Middle frontal gyrus (tissue), 1 donor: ENCODE data around the gene LIMK2.

Experiments used
- DNase-seq: peaks from one replicate; pipeline ENCODE4 v3.0.0-alpha.2; 2015; ENCODE audit warnings: low spot score; ENCODE audit errors: extremely low spot score

The LIMK2 gene

DNA sequence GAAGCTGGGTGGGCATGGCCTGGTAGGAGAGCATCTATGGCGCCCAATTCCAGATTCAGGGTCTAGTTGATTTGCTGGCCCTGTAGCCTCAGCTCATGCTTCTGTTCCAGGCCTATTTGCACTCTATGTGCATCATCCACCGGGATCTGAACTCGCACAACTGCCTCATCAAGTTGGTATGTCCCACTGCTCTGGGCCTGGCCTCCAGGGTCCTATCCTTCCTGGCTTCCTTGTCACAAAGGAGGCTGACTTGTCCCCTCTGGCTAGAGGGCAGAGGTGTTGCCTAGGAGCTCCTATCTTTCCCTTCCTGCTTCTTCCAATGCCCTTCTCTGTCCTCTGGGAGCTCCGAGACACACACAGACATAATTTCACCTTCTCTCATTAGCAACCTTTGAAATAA lies 58.9 kb downstream of the LIMK2 start:
- DNase-seq: no peak

DNA sequence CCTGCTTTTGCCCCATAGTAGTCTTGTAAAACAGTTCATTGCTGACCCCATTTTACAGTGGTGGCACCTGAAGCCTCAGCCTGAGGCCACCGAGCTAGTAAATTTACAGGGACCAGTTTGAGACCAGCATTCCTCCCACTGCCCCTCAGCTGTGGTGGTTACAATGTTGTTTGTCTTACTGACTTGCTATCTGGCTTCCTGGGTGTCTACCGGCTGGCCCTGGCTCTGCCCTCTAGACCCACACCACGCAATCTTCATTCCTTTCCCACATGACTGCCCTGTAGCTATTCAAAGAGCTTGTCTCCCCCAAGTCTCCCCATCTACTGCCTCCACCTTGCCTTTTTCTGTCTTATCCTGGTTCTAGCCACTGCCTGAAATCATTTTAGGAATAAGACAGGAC lies 59.4 kb downstream of the LIMK2 start:
- no peak for DNase-seq

DNA sequence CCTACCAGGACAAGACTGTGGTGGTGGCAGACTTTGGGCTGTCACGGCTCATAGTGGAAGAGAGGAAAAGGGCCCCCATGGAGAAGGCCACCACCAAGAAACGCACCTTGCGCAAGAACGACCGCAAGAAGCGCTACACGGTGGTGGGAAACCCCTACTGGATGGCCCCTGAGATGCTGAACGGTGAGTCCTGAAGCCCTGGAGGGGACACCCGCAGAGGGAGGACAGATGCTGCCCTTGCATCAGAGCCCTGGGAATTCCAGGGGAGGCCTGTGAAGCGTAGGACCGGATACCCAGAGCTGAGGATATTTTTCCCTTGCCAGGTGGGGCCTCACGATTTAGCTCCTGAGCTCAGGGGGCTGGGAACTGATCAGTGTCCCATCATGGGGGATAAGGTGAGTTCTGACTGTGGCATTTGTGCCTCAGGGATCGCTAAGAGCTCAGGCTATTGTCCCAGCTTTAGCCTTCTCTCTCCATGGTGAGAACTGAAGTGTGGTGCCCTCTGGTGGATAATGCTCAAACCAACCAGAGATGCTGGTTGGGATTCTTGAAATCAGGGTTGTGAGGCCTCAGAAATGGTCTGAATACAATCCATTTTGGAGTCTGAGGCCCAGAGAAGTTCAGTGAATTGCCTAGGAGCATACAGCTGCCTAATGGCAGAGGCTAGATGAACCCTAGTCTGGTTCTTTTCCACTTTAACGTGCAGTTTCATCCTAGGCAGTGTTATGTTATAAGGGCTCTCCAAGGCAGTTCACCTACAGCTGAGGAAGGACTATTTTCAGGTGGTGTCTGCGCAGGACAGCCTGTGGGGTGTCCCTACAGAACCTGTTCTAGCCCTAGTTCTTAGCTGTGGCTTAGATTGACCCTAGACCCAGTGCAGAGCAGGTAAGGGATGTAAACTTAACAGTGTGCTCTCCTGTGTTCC lies 60.7 kb downstream of the LIMK2 start:
- peak; percentile 66 for DNase-seq

DNA sequence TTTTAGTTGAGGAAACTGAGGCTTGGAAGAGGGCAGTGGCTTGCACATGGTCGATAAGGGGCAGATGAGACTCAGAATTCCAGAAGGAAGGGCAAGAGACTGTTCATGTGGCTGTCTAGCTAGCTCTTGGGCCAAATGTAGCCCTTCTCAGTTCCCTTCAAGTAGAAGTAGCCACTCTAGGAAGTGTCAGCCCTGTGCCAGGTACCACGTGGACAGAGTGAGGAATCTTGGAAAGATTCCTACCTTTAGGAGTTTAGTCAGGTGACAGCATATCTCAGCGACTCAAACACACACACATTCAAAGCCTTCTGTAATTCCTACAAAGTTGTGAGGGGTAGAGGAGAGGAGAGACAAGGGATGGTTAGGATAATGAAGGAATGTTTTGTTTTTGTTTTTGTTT lies 61.9 kb downstream of the LIMK2 start:
- no peak for DNase-seq

DNA sequence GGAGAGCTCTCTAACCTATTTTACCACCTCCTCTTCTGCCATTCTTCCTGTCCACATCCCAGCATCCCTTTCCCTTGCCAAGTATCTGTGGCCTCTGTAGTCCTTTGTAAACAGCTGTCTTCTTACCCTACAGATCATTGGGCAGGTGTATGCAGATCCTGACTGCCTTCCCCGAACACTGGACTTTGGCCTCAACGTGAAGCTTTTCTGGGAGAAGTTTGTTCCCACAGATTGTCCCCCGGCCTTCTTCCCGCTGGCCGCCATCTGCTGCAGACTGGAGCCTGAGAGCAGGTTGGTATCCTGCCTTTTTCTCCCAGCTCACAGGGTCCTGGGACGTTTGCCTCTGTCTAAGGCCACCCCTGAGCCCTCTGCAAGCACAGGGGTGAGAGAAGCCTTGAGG lies 62.9 kb downstream of the LIMK2 start:
- no peak for DNase-seq

DNA sequence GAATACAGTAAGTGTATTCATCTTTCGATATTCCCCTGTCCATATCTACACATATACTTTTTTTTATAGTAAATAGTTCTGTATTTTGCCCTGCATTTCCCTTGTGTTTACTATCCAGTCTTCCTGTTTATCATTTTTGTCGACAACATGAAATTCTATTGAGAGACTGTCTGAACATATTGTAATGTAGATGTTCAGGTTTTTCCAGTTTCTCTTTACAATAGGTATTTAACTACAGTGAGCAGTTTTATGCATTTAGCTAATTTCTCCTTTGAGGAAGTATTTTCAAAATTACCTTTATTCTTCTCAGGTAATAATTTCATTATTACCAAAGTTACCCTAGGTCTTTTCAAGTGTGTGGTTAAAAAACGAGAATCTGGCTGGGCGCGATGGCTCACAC lies 63.5 kb downstream of the LIMK2 start:
- no peak for DNase-seq

DNA sequence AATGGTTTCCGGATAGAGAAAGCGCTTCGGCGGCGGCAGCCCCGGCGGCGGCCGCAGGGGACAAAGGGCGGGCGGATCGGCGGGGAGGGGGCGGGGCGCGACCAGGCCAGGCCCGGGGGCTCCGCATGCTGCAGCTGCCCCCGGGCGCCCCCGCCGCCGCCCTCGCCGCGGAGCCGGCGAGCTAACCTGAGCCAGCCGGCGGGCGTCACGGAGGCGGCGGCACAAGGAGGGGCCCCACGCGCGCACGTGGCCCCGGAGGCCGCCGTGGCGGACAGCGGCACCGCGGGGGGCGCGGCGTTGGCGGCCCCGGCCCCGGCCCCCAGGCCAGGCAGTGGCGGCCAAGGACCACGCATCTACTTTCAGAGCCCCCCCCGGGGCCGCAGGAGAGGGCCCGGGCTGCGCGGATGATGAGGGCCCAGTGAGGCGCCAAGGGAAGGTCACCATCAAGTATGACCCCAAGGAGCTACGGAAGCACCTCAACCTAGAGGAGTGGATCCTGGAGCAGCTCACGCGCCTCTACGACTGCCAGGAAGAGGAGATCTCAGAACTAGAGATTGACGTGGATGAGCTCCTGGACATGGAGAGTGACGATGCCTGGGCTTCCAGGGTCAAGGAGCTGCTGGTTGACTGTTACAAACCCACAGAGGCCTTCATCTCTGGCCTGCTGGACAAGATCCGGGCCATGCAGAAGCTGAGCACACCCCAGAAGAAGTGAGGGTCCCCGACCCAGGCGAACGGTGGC lies 64.5 kb downstream of the LIMK2 start:
- DNase-seq: no peak

DNA sequence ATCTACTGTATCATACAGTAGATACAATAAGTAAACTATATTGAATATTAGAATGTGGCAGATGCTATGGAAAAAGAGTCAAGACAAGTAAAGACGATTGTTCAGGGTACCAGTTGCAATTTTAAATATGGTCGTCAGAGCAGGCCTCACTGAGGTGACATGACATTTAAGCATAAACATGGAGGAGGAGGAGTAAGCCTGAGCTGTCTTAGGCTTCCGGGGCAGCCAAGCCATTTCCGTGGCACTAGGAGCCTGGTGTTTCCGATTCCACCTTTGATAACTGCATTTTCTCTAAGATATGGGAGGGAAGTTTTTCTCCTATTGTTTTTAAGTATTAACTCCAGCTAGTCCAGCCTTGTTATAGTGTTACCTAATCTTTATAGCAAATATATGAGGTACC lies 65.6 kb downstream of the LIMK2 start:
- DNase-seq: no peak

DNA sequence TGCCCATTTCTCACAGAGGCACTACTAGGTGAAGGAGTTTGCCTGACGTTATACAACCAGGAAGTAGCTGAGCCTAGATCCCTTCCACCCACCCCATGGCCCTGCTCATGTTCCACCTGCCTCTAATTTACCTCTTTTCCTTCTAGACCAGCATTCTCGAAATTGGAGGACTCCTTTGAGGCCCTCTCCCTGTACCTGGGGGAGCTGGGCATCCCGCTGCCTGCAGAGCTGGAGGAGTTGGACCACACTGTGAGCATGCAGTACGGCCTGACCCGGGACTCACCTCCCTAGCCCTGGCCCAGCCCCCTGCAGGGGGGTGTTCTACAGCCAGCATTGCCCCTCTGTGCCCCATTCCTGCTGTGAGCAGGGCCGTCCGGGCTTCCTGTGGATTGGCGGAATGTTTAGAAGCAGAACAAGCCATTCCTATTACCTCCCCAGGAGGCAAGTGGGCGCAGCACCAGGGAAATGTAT lies 66.1 kb downstream of the LIMK2 start:
- no peak for DNase-seq

DNA sequence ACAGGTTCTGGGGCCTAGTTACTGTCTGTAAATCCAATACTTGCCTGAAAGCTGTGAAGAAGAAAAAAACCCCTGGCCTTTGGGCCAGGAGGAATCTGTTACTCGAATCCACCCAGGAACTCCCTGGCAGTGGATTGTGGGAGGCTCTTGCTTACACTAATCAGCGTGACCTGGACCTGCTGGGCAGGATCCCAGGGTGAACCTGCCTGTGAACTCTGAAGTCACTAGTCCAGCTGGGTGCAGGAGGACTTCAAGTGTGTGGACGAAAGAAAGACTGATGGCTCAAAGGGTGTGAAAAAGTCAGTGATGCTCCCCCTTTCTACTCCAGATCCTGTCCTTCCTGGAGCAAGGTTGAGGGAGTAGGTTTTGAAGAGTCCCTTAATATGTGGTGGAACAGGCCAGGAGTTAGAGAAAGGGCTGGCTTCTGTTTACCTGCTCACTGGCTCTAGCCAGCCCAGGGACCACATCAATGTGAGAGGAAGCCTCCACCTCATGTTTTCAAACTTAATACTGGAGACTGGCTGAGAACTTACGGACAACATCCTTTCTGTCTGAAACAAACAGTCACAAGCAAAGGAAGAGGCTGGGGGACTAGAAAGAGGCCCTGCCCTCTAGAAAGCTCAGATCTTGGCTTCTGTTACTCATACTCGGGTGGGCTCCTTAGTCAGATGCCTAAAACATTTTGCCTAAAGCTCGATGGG lies 66.7 kb downstream of the LIMK2 start:
- DNase-seq: no peak

DNA sequence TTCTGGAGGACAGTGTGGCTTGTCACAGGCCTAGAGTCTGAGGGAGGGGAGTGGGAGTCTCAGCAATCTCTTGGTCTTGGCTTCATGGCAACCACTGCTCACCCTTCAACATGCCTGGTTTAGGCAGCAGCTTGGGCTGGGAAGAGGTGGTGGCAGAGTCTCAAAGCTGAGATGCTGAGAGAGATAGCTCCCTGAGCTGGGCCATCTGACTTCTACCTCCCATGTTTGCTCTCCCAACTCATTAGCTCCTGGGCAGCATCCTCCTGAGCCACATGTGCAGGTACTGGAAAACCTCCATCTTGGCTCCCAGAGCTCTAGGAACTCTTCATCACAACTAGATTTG lies 67.2 kb downstream of the LIMK2 start:
- no peak for DNase-seq

DNA sequence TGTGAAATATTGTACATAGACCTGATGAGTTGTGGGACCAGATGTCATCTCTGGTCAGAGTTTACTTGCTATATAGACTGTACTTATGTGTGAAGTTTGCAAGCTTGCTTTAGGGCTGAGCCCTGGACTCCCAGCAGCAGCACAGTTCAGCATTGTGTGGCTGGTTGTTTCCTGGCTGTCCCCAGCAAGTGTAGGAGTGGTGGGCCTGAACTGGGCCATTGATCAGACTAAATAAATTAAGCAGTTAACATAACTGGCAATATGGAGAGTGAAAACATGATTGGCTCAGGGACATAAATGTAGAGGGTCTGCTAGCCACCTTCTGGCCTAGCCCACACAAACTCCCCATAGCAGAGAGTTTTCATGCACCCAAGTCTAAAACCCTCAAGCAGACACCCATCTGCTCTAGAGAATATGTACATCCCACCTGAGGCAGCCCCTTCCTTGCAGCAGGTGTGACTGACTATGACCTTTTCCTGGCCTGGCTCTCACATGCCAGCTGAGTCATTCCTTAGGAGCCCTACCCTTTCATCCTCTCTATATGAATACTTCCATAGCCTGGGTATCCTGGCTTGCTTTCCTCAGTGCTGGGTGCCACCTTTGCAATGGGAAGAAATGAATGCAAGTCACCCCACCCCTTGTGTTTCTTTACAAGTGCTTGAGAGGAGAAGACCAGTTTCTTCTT lies 67.9 kb downstream of the LIMK2 start:
- DNase-seq: no peak

DNA sequence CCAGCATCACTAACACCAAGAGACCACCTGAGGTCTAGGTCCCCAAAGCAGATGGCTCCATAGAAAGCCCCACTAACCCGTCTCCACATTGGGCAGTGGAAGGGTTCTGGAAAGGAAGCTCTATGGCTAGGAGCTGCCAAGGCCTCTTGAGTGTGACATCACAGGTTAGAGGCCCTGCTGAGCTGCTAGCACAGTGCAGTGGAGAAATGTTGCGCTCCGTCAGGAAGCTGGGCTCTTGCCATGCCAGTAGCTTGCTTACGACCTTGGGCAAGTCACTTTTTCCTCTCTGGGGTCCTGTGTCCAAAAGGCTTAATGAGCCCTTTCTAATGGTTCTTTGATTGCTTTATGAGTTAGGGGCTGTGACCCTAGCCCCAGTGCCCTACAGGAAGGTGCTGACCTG lies 69.6 kb downstream of the LIMK2 start:
- DNase-seq: no peak

DNA sequence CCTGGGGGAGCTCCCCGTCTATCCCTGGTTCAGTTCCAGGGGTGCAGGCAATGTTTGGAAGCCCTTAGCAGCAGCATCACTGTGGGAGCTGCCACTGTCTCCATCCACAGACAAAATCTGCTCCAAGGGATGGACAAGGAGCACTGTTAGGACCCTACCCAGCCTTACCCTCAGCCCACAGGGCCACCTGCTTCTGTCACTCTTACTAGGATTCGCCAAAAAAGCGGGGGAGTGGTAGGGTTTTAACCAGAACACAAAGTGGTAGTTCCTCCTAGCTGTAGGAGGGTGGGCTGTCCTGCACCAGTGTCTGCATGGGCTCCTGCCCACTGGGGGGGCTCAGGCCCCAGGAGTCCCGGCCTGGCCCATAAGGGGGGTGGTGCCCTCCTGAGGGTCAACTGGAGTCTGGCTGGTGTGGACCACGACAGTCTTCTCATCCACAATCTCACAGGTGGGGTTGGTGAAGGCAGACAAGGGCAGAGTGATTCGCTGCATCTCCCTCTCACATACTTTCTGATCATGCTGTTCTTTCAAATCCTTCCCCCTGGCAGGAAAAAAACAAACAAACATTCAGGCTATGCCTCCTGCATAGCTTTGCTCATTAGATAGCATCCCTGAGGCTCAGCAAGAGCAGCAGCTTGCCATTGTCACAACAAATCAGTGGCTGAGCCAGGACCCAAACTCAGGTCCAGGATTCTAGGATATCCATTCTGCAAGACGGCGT lies 70.8 kb downstream of the LIMK2 start:
- DNase-seq: no peak

DNA sequence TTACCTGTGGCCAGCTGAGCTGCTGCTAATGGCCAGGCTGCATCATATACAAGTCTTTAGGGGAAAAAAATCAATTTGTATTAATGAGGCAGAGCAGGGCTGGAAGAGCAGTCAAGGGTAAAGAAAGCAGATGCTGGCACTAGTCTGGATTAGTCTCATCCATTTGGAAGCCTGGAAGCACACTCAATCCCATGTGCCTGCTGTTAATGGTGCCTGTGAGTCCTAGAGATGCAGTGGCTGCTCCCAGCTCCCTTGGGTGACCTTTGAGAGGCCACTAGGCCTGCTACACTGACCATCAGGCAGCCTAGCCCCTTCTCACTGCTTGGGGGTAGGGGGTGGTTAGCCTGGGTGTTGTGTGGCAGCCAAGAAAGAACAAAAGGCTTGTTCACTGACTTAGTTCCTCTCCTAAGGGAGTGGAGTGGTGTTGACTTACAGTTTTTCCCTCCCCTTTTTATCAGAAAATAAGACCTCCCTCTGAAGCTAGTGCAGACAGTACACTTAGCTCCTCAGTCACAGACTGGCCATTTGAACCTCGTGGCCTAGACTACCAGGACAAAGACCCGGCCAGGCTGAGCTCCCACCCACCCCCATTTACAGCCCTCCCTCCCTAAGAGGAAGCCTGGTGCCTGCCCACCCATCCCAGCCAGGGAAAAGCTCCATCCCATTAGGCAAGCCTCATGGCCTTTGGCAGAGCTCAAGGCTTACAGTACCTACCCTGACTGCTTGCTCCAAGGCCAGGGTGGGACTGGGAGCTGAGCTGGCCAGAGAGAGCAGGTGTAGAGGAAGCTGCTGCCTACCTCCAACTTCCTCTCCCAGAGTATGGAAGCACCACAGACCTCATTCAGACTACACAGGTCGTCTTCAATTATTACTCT lies 72.4 kb downstream of the LIMK2 start:
- no peak for DNase-seq

DNA sequence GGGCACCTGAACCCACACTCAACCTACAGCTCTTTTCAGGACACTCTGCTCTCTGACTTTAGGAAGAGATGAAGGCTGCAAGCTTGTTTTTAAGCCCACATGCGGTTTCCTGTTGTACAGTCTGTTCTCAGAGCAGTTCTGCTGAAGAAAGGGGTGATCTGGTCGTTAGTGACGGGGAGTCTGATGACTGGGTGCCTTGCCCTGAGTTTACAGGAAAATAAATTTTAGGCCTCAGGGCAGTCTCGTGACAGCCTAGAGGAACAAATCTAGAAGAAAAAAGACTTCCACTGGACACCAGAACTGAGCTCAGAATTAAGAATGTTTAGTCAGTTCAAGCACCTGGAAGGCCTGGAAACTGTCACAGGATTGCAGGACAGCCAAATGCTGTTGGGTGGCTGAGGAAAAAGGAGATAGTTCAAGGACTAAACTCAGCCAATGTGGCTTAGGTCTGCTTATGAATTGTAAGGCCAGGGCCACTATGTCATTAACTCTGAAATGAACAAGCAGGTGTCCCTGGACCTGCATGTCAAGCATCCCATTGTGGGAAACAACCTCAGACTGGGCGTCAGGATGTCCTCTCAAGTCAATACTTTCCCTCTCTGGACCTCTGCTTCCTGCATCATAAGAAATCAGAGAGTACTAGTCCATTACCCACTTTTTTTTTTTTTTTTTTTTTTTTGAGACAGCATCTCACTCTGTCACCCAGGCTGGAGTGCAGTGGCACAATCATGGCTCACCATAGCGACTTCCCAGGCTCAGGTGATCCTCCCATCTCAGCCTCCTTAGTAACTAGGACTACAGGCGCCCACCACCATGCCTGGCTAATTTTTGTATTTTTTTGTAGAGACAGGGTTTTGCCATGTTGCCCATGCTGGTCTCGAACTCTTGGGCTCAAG lies 74.5 kb downstream of the LIMK2 start:
- DNase-seq: no peak

DNA sequence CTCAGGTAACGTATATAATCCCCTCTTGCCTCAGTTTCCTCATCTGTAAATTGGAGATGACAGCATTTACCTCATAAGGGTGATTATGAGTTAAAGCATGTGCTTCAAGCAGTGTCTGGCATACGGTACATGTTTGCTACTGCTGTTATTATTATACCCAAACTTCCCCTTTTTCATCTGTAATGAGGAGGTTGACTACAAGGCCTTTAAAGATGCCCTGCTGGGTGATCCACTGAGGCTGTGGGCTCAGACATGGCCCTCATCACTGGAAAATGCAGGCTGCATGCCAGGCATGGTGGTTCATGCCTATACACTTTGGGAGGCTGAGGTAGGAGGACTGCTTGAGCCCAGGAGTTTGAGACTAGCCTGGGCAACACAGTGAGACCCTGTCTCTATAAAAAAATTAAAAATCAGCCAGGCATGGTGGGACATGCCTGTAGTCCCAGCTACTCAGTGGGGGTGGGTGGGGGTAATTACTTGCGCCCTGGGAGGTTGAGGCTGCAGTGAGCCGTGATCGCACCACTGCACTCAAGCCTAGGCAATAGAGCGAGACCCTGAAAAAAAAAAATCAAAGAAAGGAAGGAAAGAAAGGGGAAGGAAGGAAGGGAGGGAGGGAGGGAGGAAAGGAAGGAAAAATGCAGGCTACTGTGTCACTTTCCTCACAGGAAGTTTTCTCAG lies 75.9 kb downstream of the LIMK2 start:
- DNase-seq: no peak

DNA sequence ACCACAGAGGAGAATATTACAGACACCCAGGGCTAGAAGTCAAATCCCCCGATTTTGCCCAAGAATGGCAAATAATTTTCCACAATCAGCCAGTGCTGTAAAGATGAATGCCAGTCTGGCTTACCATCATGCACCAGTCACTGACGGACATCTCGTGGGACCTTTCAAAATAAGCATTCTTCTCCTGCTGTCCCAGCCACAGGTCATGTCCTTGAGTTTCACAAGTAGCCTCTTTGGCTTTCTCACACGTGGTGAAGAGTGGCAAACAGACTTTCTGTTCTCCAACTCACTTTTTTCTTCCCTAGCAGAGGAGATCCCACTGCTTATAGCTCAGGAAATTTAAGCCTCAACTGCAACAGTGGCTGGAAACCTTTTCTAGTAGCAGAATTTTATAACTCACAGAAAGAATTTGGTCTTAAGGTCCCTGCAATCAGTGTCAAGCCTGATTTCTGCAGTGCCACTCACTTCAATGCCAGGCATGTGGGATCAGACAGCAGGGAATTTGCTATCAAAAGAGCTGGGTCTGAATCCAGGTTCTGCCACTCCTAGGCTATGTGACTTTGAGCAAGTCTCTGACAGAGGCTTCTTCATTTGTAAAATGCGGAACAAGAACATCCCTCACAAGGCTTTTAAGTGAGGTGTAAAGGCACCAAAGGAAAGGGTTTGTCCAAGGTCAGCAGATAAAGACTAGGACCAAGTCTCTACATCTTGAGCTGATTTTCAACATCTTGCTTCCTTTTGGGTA lies 76.6 kb downstream of the LIMK2 start:
- DNase-seq: no peak
